ENCODE measurements around the gene TRUB2. TPM values are rescaled to one million over a fixed set of nuclear protein-coding genes. Genes with fewer than 3 reads are reported as not detected.

The TRUB2 gene
- polyA plus RNA-seq, 1 donor = 30.2 TPM

DNA sequence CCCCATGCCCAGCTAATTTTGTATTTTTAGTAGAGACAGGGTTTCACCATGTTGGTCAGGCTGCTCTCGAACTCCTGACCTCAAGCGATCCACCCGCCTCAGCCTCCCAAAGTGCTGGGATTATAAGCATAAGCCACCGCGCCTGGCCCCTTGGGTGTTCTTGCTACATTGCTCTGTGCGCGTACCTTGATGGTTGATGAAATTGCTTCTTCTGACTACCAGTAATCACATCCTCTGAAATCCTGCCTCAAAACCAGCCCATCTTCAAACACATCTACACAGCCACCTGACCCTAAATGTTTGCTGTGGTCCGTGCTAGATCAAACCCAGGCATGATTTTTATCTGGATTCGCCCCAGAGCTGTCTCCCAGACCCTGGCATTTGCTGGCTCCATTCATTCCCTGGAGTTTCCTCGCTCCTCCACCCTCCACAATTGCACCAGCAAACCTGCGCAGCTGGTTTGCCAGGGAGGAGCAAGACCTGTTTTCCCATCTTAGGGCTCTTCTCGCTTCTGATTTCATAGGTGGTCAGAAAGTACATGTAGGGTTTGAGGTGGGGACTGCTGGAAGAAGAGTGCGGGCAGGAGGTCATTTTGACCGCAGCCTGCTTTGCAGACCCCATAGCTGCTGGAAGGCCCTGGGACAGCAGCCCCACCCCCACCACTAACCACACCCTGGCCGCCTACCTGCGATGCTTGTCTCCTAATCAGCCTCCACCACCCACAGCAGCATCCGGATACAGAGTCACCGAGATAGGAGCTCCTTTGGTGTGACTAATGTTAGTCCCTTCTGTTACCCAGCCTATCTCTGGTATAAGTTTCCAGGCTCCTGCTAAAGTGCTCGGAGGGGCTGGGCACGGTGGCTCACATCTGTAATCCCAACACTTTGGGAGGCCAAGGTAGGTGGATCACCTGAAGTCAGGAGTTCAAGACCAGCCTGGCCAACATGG, 23.4 kb downstream of the TRUB2 start:
- Histone ChIP-seq H3K9me3 (ENCODE audit: control insufficient read depth, low read depth, low read length) (peaks cover 2% of the 10 kb centered on the region), H3K27ac (ENCODE audit: low read length) (no peak overlapping the region), H3K27me3 (ENCODE audit: control insufficient read depth, insufficient read depth, low read length) (no peaks in the 10 kb centered on the region), H3K4me1 (ENCODE audit: control insufficient read depth, insufficient read depth, low read length) (peaks cover 25% of the 10 kb centered on the region), H3K4me3 (ENCODE audit: low read length) (no peak overlapping the region), H3K36me3 (ENCODE audit: control insufficient read depth, insufficient read depth, low read length) (no peaks in the 10 kb centered on the region)
- peak in 1 of 2 donors; percentile 20 for DNase-seq
- no CpG with 5 or more reads among the region's 20 CpGs for WGBS (ENCODE audit: insufficient coverage, low lambda C conversion rate)

DNA sequence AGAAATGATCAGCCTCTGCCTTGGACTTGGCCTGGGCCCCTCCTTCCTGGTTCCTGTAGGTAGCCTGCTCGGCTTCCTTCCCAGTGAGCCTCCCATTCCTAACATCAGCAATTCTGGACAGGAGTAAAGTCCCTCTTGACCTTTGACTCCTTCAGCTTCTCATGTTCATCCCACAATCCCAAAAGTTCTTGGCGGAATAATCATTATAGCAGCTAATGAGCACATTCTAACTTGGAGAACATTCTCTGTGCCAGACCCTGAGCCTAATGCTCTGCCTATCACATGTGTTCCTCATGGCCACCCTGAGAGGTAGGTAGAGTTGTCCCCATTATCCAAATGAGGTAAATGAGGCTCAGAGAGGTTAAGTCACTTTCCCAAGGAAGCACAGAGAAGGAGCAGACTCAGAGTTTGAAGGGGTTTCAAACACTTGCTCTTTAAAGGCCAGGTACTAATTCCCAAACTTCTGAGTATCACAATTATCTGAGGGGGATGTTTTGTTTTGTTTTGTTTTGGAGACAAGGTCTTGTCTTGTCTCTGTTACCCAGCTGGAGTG, 24.9 kb downstream of the TRUB2 start:
- peak overlapping the region; percentile 97 for H3K27ac ChIP-seq (ENCODE audit: low read length)
- no peaks in the 10 kb centered on the region for H3K27me3 ChIP-seq (ENCODE audit: control insufficient read depth, insufficient read depth, low read length)
- no peaks in the 10 kb centered on the region for H3K36me3 ChIP-seq (ENCODE audit: control insufficient read depth, insufficient read depth, low read length)
- WGBS (ENCODE audit: insufficient coverage, low lambda C conversion rate) = no CpG with 5 or more reads among the region's 2 CpGs
- H3K9me3 ChIP-seq (ENCODE audit: control insufficient read depth, low read depth, low read length) = peaks cover 2% of the 10 kb centered on the region
- peaks cover 25% of the 10 kb centered on the region for H3K4me1 ChIP-seq (ENCODE audit: control insufficient read depth, insufficient read depth, low read length)
- H3K4me3 ChIP-seq (ENCODE audit: low read length) = no peak overlapping the region
- DNase-seq = peak in 1 of 2 donors; percentile 33

DNA sequence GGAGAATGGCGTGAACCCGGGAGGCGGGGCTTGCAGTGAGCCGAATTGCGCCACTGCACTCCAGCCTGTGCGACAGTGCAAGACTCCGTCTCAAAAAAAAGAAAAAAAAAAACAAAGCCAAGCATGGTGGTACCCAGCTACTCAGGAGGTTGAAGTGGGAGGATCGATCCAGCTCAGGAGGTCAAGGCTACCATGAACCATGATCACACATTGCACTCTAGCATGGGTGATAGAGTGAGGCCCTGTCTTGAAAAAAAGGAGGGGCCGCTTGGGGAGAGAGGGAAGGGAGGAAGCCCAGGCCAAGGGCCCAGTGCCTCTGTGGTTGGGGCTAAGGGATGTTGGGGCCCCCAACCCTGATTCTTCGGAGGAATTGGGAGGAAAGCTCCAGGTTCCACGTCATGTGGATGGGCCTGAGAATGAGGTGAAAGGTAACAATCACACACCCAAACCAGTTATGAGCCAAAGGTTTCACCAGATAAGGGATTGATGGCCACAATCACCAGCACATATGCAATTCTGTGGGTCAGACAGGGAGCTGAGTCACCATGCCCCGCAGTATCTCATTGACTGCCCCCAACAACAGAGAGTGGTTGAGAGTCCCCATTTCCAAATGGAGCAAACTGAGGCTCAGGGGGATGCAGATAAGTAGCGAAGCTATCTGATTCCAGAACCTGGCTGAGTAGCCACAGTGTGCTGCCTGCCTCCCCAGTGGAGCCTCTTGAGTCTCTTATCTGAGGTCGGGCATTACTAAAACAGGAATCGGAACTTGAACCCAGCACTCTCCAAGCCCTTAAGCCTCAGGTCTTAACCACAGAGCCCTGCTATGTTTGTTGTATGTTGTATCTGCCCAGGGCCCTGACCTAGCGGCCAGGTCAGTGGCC, 25.7 kb downstream of the TRUB2 start:
- Histone ChIP-seq H3K4me3 (ENCODE audit: low read length) (no peak overlapping the region), H3K36me3 (ENCODE audit: control insufficient read depth, insufficient read depth, low read length) (no peaks in the 10 kb centered on the region), H3K27ac (ENCODE audit: low read length) (peak overlapping the region; percentile 97), H3K27me3 (ENCODE audit: control insufficient read depth, insufficient read depth, low read length) (no peaks in the 10 kb centered on the region), H3K4me1 (ENCODE audit: control insufficient read depth, insufficient read depth, low read length) (peaks cover 25% of the 10 kb centered on the region), H3K9me3 (ENCODE audit: control insufficient read depth, low read depth, low read length) (peaks cover 2% of the 10 kb centered on the region)
- DNase-seq = peak; percentile 87 to 94
- no CpG with 5 or more reads among the region's 16 CpGs for WGBS (ENCODE audit: insufficient coverage, low lambda C conversion rate)

DNA sequence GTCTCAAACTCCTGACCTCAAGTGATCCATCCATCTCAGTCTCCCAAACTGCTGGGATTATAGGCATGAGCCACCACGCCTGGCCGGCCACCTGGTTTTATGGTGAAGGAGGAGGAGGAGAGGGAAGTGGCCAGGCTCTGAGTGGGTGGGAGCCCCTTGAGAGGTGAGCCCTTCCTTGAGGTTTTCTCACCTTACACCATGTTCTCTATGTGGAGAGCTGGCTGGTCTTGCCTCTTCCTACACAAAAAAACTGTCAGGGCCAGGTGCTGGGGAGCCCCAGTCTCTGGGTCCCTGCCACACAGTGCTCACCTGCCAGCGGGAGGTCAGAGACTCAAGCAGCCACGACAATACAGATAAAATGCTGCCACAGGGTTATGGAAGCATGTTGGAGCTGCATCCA, 28.1 kb downstream of the TRUB2 start:
- H3K36me3 ChIP-seq (ENCODE audit: control insufficient read depth, insufficient read depth, low read length) = no peaks in the 10 kb centered on the region
- WGBS (ENCODE audit: insufficient coverage, low lambda C conversion rate) = no CpG with 5 or more reads among the region's 4 CpGs
- DNase-seq = no peak
- peaks cover 2% of the 10 kb centered on the region for H3K9me3 ChIP-seq (ENCODE audit: control insufficient read depth, low read depth, low read length)
- H3K4me3 ChIP-seq (ENCODE audit: low read length) = no peak overlapping the region
- peaks cover 25% of the 10 kb centered on the region for H3K4me1 ChIP-seq (ENCODE audit: control insufficient read depth, insufficient read depth, low read length)
- H3K27me3 ChIP-seq (ENCODE audit: control insufficient read depth, insufficient read depth, low read length) = no peaks in the 10 kb centered on the region
- no peak overlapping the region for H3K27ac ChIP-seq (ENCODE audit: low read length)

GRCh38 chr9:128293091-128293490, 29.2 kb downstream of the TRUB2 start:
- peaks cover 25% of the 10 kb centered on the region for H3K4me1 ChIP-seq (ENCODE audit: control insufficient read depth, insufficient read depth, low read length)
- H3K27ac ChIP-seq (ENCODE audit: low read length) = no peak overlapping the region
- WGBS (ENCODE audit: insufficient coverage, low lambda C conversion rate) = 60% methylated on average over 1 of the region's 4 CpGs
- H3K27me3 ChIP-seq (ENCODE audit: control insufficient read depth, insufficient read depth, low read length) = no peaks in the 10 kb centered on the region
- peaks cover 7% of the 10 kb centered on the region for H3K36me3 ChIP-seq (ENCODE audit: control insufficient read depth, insufficient read depth, low read length)
- peaks cover 2% of the 10 kb centered on the region for H3K9me3 ChIP-seq (ENCODE audit: control insufficient read depth, low read depth, low read length)
- H3K4me3 ChIP-seq (ENCODE audit: low read length) = no peak overlapping the region
- no peak for DNase-seq

DNA sequence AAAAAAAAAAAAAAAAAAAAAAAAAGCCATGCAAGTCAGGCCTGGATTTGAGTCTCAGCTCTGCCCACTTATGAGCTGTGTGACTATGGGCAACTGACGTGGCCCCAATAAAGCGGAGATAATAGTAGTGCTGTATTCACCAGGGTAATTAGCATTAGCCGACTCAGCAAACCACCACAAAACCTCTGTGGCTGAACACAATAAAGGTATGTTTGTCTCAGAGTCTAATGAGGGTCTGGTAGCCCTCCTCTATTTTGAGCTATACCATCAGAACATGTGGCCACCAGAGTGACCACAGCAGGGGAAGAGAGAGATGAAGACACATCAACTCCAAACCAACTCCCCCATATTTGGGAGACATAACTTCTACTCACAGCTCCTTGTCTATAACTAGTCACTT, 30.2 kb downstream of the TRUB2 start:
- no CpG with 5 or more reads among the region's 3 CpGs for WGBS (ENCODE audit: insufficient coverage, low lambda C conversion rate)
- peak in 1 of 2 donors; percentile 49 for DNase-seq
- peaks cover 2% of the 10 kb centered on the region for H3K9me3 ChIP-seq (ENCODE audit: control insufficient read depth, low read depth, low read length)

DNA sequence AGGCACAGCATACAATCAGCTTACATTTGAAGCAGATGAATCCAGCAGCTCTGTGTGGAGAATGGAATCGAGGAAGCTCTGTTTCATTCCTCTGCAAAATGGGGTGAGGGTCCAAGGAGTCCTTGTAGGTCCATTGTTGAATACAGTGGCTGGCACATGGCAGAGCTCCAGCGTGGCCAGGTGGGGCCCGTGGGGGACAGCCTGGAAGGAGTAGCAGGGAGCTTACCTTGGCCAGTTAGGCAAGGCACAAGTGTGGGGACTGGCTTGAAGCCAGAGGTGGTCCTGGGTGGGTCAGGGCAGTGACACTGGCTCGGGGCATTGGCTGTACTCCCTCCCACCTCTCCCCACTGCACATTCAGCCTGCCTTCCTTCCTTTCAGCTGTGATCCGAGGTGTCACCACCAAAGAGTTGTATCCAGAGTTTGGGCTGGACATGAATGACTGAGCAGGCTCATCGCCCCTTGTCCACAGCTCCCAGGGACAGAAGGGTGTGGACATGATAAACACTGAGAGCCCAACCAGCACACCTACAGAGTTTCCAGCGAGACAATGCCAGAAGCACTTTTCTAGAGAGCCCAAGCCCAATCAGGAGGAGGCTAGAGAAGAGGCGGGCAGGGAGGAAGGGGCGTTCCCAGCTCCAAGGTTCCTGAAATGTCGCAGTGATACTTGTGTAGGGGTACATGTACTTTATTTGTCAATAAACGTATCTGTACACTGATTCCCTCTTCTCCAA, 33.8 kb downstream of the TRUB2 start:
- H3K9me3 ChIP-seq (ENCODE audit: control insufficient read depth, low read depth, low read length) = no peaks in the 10 kb centered on the region
- DNase-seq = no peak
- H3K4me3 ChIP-seq (ENCODE audit: low read length) = no peak overlapping the region
- no peaks in the 10 kb centered on the region for H3K4me1 ChIP-seq (ENCODE audit: control insufficient read depth, insufficient read depth, low read length)
- 80% methylated on average over 1 of the region's 11 CpGs for WGBS (ENCODE audit: insufficient coverage, low lambda C conversion rate)
- H3K27me3 ChIP-seq (ENCODE audit: control insufficient read depth, insufficient read depth, low read length) = no peaks in the 10 kb centered on the region
- H3K27ac ChIP-seq (ENCODE audit: low read length) = no peak overlapping the region
- H3K36me3 ChIP-seq (ENCODE audit: control insufficient read depth, insufficient read depth, low read length) = peaks cover 26% of the 10 kb centered on the region

More for the DNA sequence above, 30.2 kb downstream of the TRUB2 start:
- Histone ChIP-seq H3K27ac (ENCODE audit: low read length) (no peak overlapping the region), H3K4me3 (ENCODE audit: low read length) (no peak overlapping the region), H3K4me1 (ENCODE audit: control insufficient read depth, insufficient read depth, low read length) (peaks cover 18% of the 10 kb centered on the region), H3K36me3 (ENCODE audit: control insufficient read depth, insufficient read depth, low read length) (peaks cover 12% of the 10 kb centered on the region), H3K27me3 (ENCODE audit: control insufficient read depth, insufficient read depth, low read length) (no peaks in the 10 kb centered on the region)

- no peaks in the 10 kb centered on the region for H3K4me1 ChIP-seq (ENCODE audit: control insufficient read depth, insufficient read depth, low read length)
- H3K36me3 ChIP-seq (ENCODE audit: control insufficient read depth, insufficient read depth, low read length) = peaks cover 26% of the 10 kb centered on the region
- peak in 1 of 2 donors; percentile 26 for DNase-seq
- no peak overlapping the region for H3K4me3 ChIP-seq (ENCODE audit: low read length)
- WGBS (ENCODE audit: insufficient coverage, low lambda C conversion rate) = 83% methylated on average over 1 of the region's 6 CpGs
- H3K27me3 ChIP-seq (ENCODE audit: control insufficient read depth, insufficient read depth, low read length) = no peaks in the 10 kb centered on the region
- no peaks in the 10 kb centered on the region for H3K9me3 ChIP-seq (ENCODE audit: control insufficient read depth, low read depth, low read length)
- H3K27ac ChIP-seq (ENCODE audit: low read length) = no peak overlapping the region
Measured at GRCh38 chr9:128286440-128286839, 35.8 kb downstream of the TRUB2 start.

DNA sequence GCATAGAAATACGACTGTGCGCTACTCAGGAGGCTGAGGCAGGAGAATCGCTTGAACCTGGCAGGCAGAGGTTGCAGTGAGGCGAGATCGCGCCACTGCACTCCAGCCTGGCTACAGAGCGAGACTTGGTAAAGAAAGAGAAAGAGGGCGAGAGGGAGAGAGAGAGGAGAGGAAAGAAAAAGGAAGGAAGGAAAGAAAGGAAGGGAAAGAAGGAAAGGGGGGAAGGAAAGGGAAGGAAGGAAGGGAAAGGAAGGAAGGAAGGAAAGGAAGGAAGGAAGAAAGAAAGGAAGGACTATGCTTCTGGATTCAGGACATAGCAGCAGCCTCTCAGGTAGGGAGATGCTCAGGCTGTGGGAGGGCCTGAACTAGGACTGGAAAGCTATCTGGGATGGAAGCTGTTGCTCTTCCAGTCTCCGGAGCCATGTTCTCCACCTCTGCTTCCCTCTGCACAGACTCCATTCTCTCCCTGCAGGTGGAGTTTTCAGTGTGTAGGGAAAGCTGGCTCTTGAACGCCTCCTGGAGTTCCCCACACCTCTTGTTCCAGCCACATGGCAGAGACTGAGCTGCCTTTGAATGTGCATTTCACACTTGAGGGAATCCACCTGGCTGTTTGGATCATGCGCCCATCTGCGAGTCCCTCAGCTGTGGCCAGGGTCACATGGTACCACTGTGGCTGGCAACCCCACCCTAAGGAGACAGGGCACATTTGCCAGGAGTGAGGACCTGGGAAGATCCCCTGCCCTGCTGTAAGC, 37.0 kb downstream of the TRUB2 start:
- H3K27me3 ChIP-seq (ENCODE audit: control insufficient read depth, insufficient read depth, low read length) = no peaks in the 10 kb centered on the region
- WGBS (ENCODE audit: insufficient coverage, low lambda C conversion rate) = 99% methylated on average over 5 of the region's 12 CpGs
- H3K4me3 ChIP-seq (ENCODE audit: low read length) = no peak overlapping the region
- no peak for DNase-seq
- H3K36me3 ChIP-seq (ENCODE audit: control insufficient read depth, insufficient read depth, low read length) = peaks cover 26% of the 10 kb centered on the region
- H3K9me3 ChIP-seq (ENCODE audit: control insufficient read depth, low read depth, low read length) = no peaks in the 10 kb centered on the region
- no peaks in the 10 kb centered on the region for H3K4me1 ChIP-seq (ENCODE audit: control insufficient read depth, insufficient read depth, low read length)
- no peak overlapping the region for H3K27ac ChIP-seq (ENCODE audit: low read length)
